GM23248 (cell line): ENCODE results near the gene HOTAIR. TPM values are rescaled to one million over a fixed set of nuclear protein-coding genes. Genes with fewer than 3 reads are reported as not detected.

ENCODE experiments used
- DNase-seq: peaks from one replicate; pipeline ENCODE4 v3.0.0-alpha.2; 2015
- H2AFZ ChIP-seq: fragments of 200-600 bp; sonication (generic); 2 replicates; pipeline ENCODE4 v1.6.1; 2016; ENCODE audit warnings: antibody characterized with exemption
- H3F3A ChIP-seq: fragments of 200-600 bp; sonication (generic); 2 replicates; pipeline ENCODE4 v1.6.1; 2016; ENCODE audit warnings: mild to moderate bottlenecking, antibody characterized with exemption, mixed run types; ENCODE audit not compliant: insufficient read depth
- H3K27ac ChIP-seq: fragments of 200-600 bp; sonication (generic); 2 replicates; pipeline ENCODE4 v1.5.1; 2016; ENCODE audit warnings: mild to moderate bottlenecking
- H3K27me3 ChIP-seq: fragments of 200-600 bp; sonication (generic); replicated peaks from 2 replicates; pipeline ENCODE4 v1.6.1; 2016; ENCODE audit warnings: mild to moderate bottlenecking; ENCODE audit not compliant: insufficient read depth
- H3K36me3 ChIP-seq: fragments of 200-600 bp; sonication (generic); 2 replicates; pipeline ENCODE4 v1.6.1; 2016; ENCODE audit warnings: low read depth, mild to moderate bottlenecking
- H3K4me1 ChIP-seq: fragments of 200-600 bp; sonication (generic); 2 replicates; pipeline ENCODE4 v1.6.1; 2016; ENCODE audit warnings: mild to moderate bottlenecking; ENCODE audit not compliant: insufficient read depth
- H3K4me2 ChIP-seq: fragments of 200-600 bp; sonication (generic); one replicate; pipeline ENCODE4 v1.6.1; 2016; ENCODE audit warnings: mild to moderate bottlenecking; ENCODE audit not compliant: unreplicated experiment
- H3K4me3 ChIP-seq: fragments of 200-600 bp; sonication (generic); 2 replicates; pipeline ENCODE4 v1.5.1; 2016; ENCODE audit warnings: mild to moderate bottlenecking
- H3K79me2 ChIP-seq: fragments of 200-600 bp; sonication (generic); 2 replicates; pipeline ENCODE4 v1.6.1; 2016; ENCODE audit warnings: mild to moderate bottlenecking; ENCODE audit not compliant: insufficient read depth
- H3K9ac ChIP-seq: fragments of 200-600 bp; sonication (generic); 2 replicates; pipeline ENCODE4 v1.6.1; 2016; ENCODE audit warnings: mild to moderate bottlenecking
- H3K9me2 ChIP-seq: fragments of 200-600 bp; sonication (generic); 2 replicates; pipeline ENCODE4 v1.6.1; 2016; ENCODE audit warnings: mixed run types, mild to moderate bottlenecking, moderate library complexity; ENCODE audit not compliant: insufficient read depth
- H3K9me3 ChIP-seq: fragments of 200-600 bp; sonication (generic); one replicate; pipeline ENCODE4 v1.6.1; 2017; ENCODE audit warnings: low read depth
- H4K20me1 ChIP-seq: fragments of 200-600 bp; sonication (generic); 2 replicates; pipeline ENCODE4 v1.6.0; 2016; ENCODE audit not compliant: insufficient read depth
- EZH2 ChIP-seq: fragments of 200-600 bp; sonication (generic); IDR thresholded peaks from 2 replicates; pipeline ENCODE4 v1.6.1; 2018; ENCODE audit warnings: antibody characterized with exemption, mild to moderate bottlenecking; ENCODE audit not compliant: insufficient read depth, poor library complexity, severe bottlenecking
- EZH2phosphoT487 ChIP-seq: fragments of 200-600 bp; sonication (generic); IDR thresholded peaks from 2 replicates; pipeline ENCODE4 v1.6.1; 2018; ENCODE audit warnings: antibody characterized with exemption, moderate library complexity, mild to moderate bottlenecking, low read depth; ENCODE audit not compliant: insufficient read depth
- WGBS, 2 experiments: methylation state at CpG; one replicate each; pipeline ENCODE4 v1.1.6; 2015 to 2017; ENCODE audit warnings: low lambda C conversion rate in 2 of 2, low coverage in 1 of 2; ENCODE audit errors: missing lambda C conversion rate in 2 of 2; 5-methylcytosine and 5-hydroxymethylcytosine counted together
- in situ Hi-C: fragments of 300-500 bp; cut with MboI; formaldehyde crosslinking; loops from 2 replicates; pipeline ENCODE4 v1.15.0; 2020
- polyA plus RNA-seq: library from polyadenylated mRNA; unstranded; fragments of >200 nt; fragmentation: Nextera tagmentation; extraction: Ambion mirVana; gene quantifications from 2 replicates; pipeline ENCODE4 v1.2.1, GENCODE V29; 2016
- total RNA-seq: library from RNA; depleted of rRNA; stranded (reverse); fragments of >200 nt; shearing (Covaris generic); gene quantifications from 2 replicates; pipeline ENCODE4 v1.2.3, GENCODE V29; 2014

The HOTAIR gene
- total and polyA plus RNA-seq, 2 experiments from 2014 or later = not detected

GRCh38 chr12:53970451-53970850 lies 4.3 kb downstream of the HOTAIR start:
- Histone ChIP-seq H3K79me2 (no peaks in the 10 kb centered on the region), H3K4me3 (no peak overlapping the region), H3K9me3 (no peaks in the 10 kb centered on the region), H4K20me1 (no peaks in the 10 kb centered on the region), H3K27ac (no peak overlapping the region), H3K4me2 (no peak overlapping the region), H3F3A (no peaks in the 10 kb centered on the region), H3K9me2 (no peaks in the 10 kb centered on the region), H2AFZ (no peak overlapping the region), H3K4me1 (no peaks in the 10 kb centered on the region), H3K9ac (no peak overlapping the region), H3K27me3 (peaks cover 99% of the 10 kb centered on the region), H3K36me3 (no peaks in the 10 kb centered on the region)
- no peak for DNase-seq
- 47 to 51% methylated on average over 4 of the region's 4 CpGs for WGBS, 2 experiments
- in situ Hi-C loops = no loop called here
- peak; percentile 47 for TF ChIP-seq EZH2
- TF ChIP-seq EZH2phosphoT487 = no peak

- no peak for TF ChIP-seq EZH2phosphoT487
- no peaks in the 10 kb centered on the region for H3K79me2 ChIP-seq
- H3K9me2 ChIP-seq = no peaks in the 10 kb centered on the region
- no peaks in the 10 kb centered on the region for H3F3A ChIP-seq
- H3K4me1 ChIP-seq = no peaks in the 10 kb centered on the region
- no peak overlapping the region for H3K4me3 ChIP-seq
- no peak overlapping the region for H3K9ac ChIP-seq
- no peaks in the 10 kb centered on the region for H4K20me1 ChIP-seq
- peaks cover 99% of the 10 kb centered on the region for H3K27me3 ChIP-seq
- H3K9me3 ChIP-seq = no peaks in the 10 kb centered on the region
- WGBS, 2 experiments = 53 to 54% methylated on average over 12 of the region's 12 CpGs
- in situ Hi-C loops = no loop called here
- no peak overlapping the region for H2AFZ ChIP-seq
- H3K27ac ChIP-seq = no peak overlapping the region
- no peak overlapping the region for H3K4me2 ChIP-seq
- no peak for DNase-seq
- no peaks in the 10 kb centered on the region for H3K36me3 ChIP-seq
Measured at GRCh38 chr12:53969588-53970259, 5.0 kb downstream of the HOTAIR start.

- in situ Hi-C loops = no loop called here
Measured at GRCh38 chr12:53968214-53969127, 6.3 kb downstream of the HOTAIR start.

GRCh38 chr12:53967421-53967925 lies 7.3 kb downstream of the HOTAIR start:
- TF ChIP-seq EZH2phosphoT487 (no peak), EZH2 (no peak)
- Histone ChIP-seq H3K4me2 (no peak overlapping the region), H3K4me3 (no peak overlapping the region), H4K20me1 (no peaks in the 10 kb centered on the region), H2AFZ (no peak overlapping the region), H3K4me1 (no peaks in the 10 kb centered on the region), H3K9me3 (no peaks in the 10 kb centered on the region), H3K9ac (no peak overlapping the region), H3F3A (no peaks in the 10 kb centered on the region), H3K9me2 (no peaks in the 10 kb centered on the region), H3K79me2 (no peaks in the 10 kb centered on the region), H3K27ac (no peak overlapping the region), H3K27me3 (peaks cover 99% of the 10 kb centered on the region), H3K36me3 (no peaks in the 10 kb centered on the region)
- in situ Hi-C loops = no loop called here
- DNase-seq = no peak
- WGBS, 2 experiments = 21 to 32% methylated on average over 5 of the region's 5 CpGs

More at GRCh38 chr12:53968214-53969127, 6.3 kb downstream of the HOTAIR start:
- WGBS, 2 experiments = 63 to 65% methylated on average over 24 of the region's 24 CpGs
- TF ChIP-seq EZH2phosphoT487 (0 out of 2 replicates have a peak, but pooled peaks have one; percentile 11), EZH2 (no peak)
- no peaks in the 10 kb centered on the region for H3K4me1 ChIP-seq
- H3K4me3 ChIP-seq = no peak overlapping the region
- no peak overlapping the region for H3K4me2 ChIP-seq
- H3F3A ChIP-seq = no peaks in the 10 kb centered on the region
- no peaks in the 10 kb centered on the region for H3K9me2 ChIP-seq
- H3K9me3 ChIP-seq = no peaks in the 10 kb centered on the region
- H3K9ac ChIP-seq = no peak overlapping the region
- no peaks in the 10 kb centered on the region for H4K20me1 ChIP-seq
- H2AFZ ChIP-seq = no peak overlapping the region
- DNase-seq = no peak
- no peaks in the 10 kb centered on the region for H3K79me2 ChIP-seq
- no peaks in the 10 kb centered on the region for H3K36me3 ChIP-seq
- H3K27ac ChIP-seq = no peak overlapping the region
- peaks cover 99% of the 10 kb centered on the region for H3K27me3 ChIP-seq
